ENCODE results near the gene SLC38A3.

Gene SLC38A3

DNA sequence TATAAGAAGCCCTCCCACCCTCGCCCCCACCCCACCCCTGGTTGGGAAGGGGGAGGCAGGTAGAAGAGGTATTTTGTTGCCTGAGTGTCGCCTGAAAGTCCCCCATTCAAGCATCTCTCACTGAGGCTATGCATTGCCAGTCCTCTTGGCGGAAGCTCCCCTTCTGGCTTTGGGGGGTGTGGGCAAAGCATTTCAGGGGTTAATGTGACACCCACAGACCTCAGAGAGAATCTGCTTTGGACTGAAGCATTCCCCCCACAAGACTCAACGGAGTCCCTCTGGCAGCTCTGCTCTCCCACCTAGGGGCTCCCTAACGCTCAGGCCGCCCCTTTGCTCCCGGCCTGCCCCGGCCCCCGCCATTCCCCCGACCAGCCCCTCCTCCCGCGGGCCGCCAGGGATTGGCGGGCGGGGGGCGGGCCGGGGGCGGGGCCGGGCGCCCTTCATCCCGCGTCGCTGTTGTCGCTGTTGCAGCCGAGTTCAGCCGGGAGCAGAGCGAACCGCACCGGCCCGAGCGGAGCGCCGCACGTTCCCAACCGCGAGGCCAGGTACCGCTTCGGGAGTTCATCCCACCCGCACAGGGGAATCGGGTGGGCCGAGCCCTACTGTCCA lies at the start of gene SLC38A3:
SLC38A3 (plus strand) TSS at position 468 of the 609 bp plus-strand sequence. CDS start 8,929 bp downstream, outside the sequence.
- Histone ChIP-seq H3K4me3 (ENCODE audit: severe bottlenecking) (peak within 1 kb of the TSS; percentile 26), H3K27ac (ENCODE audit: poor library complexity, severe bottlenecking) (no peak within 1 kb of the TSS), H3K27me3 (ENCODE audit: insufficient read depth, poor library complexity, severe bottlenecking) (peaks cover 27% of the 10 kb centered on the region), H3K4me1 (ENCODE audit: insufficient read depth, poor library complexity, severe bottlenecking) (no peaks in the 10 kb centered on the region), H3K9me3 (ENCODE audit: severe bottlenecking) (no peaks in the 10 kb centered on the region), H3K36me3 (ENCODE audit: low read depth) (no peaks in the 10 kb centered on the region)
- DNase-seq (ENCODE audit: low spot score): no peak
- TF ChIP-seq, protein P1, sequence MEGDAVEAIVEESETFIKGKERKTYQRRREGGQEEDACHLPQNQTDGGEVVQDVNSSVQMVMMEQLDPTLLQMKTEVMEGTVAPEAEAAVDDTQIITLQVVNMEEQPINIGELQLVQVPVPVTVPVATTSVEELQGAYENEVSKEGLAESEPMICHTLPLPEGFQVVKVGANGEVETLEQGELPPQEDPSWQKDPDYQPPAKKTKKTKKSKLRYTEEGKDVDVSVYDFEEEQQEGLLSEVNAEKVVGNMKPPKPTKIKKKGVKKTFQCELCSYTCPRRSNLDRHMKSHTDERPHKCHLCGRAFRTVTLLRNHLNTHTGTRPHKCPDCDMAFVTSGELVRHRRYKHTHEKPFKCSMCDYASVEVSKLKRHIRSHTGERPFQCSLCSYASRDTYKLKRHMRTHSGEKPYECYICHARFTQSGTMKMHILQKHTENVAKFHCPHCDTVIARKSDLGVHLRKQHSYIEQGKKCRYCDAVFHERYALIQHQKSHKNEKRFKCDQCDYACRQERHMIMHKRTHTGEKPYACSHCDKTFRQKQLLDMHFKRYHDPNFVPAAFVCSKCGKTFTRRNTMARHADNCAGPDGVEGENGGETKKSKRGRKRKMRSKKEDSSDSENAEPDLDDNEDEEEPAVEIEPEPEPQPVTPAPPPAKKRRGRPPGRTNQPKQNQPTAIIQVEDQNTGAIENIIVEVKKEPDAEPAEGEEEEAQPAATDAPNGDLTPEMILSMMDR (IDR thresholded peaks at IDR 0.05; ENCODE audit: poor library complexity, severe bottlenecking): no peak
- peak; percentile 33 for ATAC-seq (ENCODE audit: low read depth)

GRCh38 chr3:50155491-50155878 lies 49.6 kb upstream of the SLC38A3 start:
- Histone ChIP-seq H3K4me3 (ENCODE audit: severe bottlenecking) (peak overlapping the region; percentile 64), H3K4me1 (ENCODE audit: insufficient read depth, poor library complexity, severe bottlenecking) (peaks cover 50% of the 10 kb centered on the region), H3K27me3 (ENCODE audit: insufficient read depth, poor library complexity, severe bottlenecking) (no peaks in the 10 kb centered on the region), H3K9me3 (ENCODE audit: severe bottlenecking) (no peaks in the 10 kb centered on the region), H3K27ac (ENCODE audit: poor library complexity, severe bottlenecking) (peak overlapping the region; percentile 97), H3K36me3 (ENCODE audit: low read depth) (peaks cover 25% of the 10 kb centered on the region)
- DNase-seq (ENCODE audit: low spot score) (no peak), ATAC-seq (ENCODE audit: low read depth) (no peak)
- TF ChIP-seq, protein P1 (IDR thresholded peaks at IDR 0.05; ENCODE audit: poor library complexity, severe bottlenecking): no peak

DNA sequence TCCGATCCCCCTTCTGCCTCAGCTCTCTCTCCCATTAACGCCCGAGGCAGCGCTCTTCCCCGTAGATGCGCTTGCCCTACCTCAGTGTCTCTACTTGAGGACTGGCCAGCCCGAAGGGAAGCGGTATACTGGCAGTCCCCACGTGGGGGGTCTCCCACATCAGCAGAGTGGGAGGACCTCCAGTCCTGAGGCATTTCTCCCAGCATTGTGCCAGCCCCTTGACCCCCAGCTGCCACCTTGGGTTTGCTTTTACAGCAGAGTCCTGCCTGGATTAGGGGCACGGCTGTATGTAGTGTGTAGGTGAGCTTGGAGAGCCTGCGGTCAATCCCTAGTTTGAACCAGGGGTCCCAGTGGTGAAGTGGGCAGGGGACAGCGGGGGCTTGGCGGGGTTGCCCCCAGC lies 49.2 kb upstream of the SLC38A3 start:
- peak overlapping the region; percentile 97 for H3K27ac ChIP-seq (ENCODE audit: poor library complexity, severe bottlenecking)

DNA sequence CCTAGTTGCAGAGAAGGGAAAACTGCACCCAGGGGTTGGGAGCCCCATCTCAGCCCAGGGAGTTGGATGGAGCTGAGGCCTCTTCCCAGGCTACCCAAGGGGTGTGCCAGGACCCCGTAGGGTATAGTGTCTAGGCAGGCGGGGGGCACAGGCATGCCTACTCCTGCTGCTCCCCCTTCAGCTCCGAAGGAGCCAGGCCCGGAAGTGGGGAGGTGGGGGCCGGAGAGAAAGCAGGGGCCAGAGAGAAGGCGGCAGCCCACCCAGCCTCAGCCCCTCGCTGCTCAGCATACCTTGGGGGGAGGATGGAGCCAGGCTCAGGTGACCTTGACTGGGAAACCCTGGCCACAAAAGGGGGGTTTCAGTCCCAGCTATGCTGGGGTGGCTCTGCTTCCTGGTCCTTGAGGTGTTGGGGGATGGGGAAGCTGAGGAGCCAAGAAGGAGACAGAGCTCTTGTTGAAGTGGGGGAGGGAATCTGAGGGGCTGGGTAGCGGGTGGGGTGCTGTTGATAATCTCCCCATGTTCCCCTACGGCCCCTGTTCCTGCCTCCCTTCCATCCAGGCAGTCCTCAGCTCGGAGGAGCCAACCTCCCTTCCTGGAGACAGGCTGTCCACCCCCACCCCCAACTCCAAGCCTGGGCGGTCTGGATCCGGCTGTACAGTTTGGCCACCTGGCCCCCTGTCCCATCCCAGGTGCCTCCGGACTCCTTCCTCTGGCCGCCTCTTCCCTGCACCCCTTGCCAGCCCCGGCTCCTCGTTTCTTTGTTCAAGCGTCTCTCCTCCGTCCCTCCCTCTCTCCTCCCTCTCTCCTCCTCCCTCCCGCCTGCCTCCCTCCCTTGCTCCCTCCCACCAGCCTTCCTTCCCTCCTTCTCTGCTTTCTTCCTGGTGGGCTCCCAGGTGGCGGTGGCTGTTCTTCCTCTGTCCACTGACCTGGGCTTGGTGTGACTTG lies 48.2 kb upstream of the SLC38A3 start:
- DNase-seq (ENCODE audit: low spot score): no peak
- Histone ChIP-seq H3K27me3 (ENCODE audit: insufficient read depth, poor library complexity, severe bottlenecking) (no peaks in the 10 kb centered on the region), H3K27ac (ENCODE audit: poor library complexity, severe bottlenecking) (peak overlapping the region; percentile 97), H3K9me3 (ENCODE audit: severe bottlenecking) (no peaks in the 10 kb centered on the region), H3K36me3 (ENCODE audit: low read depth) (peaks cover 39% of the 10 kb centered on the region), H3K4me3 (ENCODE audit: severe bottlenecking) (peak overlapping the region; percentile 64), H3K4me1 (ENCODE audit: insufficient read depth, poor library complexity, severe bottlenecking) (peaks cover 52% of the 10 kb centered on the region)
- peak; percentile 22 for ATAC-seq (ENCODE audit: low read depth)
- TF ChIP-seq, protein P1 (IDR thresholded peaks at IDR 0.05; ENCODE audit: poor library complexity, severe bottlenecking): no peak

More for the DNA sequence above, 49.2 kb upstream of the SLC38A3 start:
- peaks cover 51% of the 10 kb centered on the region for H3K4me1 ChIP-seq (ENCODE audit: insufficient read depth, poor library complexity, severe bottlenecking)
- peaks cover 29% of the 10 kb centered on the region for H3K36me3 ChIP-seq (ENCODE audit: low read depth)
- ATAC-seq (ENCODE audit: low read depth): no peak
- peak overlapping the region; percentile 64 for H3K4me3 ChIP-seq (ENCODE audit: severe bottlenecking)
- DNase-seq (ENCODE audit: low spot score): no peak
- no peaks in the 10 kb centered on the region for H3K9me3 ChIP-seq (ENCODE audit: severe bottlenecking)
- no peaks in the 10 kb centered on the region for H3K27me3 ChIP-seq (ENCODE audit: insufficient read depth, poor library complexity, severe bottlenecking)
- TF ChIP-seq, protein P1 (IDR thresholded peaks at IDR 0.05; ENCODE audit: poor library complexity, severe bottlenecking): no peak

Measured in RWPE2 (cell line).